Activated CD8-positive, alpha-beta T cell treated with anti-CD3 and anti-CD28 coated beads for 36 hours (primary cell): ENCODE data around the gene SKOR1. TPM values are rescaled to one million over a fixed set of nuclear protein-coding genes. Genes with fewer than 3 reads are reported as not detected.

ENCODE experiments used
- ATAC-seq: fragments of 200-7000 bp; cut with Tn5 transposase; one replicate; pipeline ENCODE4 v1.10.0; 2021; ENCODE audit warnings: mild to moderate bottlenecking, moderate library complexity
- CTCF ChIA-PET: fragments of 350-600 bp; sonication (Branson Sonifier 250); formaldehyde crosslinking; loops from one replicate; lab custom pipeline; 2021; ENCODE audit warnings: antibody characterized with exemption; lab: Charles Lee
- POLR2A ChIA-PET: fragments of 350-600 bp; sonication (Branson Sonifier 250); formaldehyde crosslinking; loops from one replicate; lab custom pipeline; 2021; ENCODE audit warnings: antibody characterized with exemption; lab: Charles Lee
- DNase-seq: peaks from one replicate; pipeline ENCODE4 v3.0.0-alpha.2; 2020
- H3K27ac Mint-ChIP-seq: one replicate; pipeline ENCODE4 v1.8.0; 2021; ENCODE audit warnings: mild to moderate bottlenecking, mixed read lengths
- H3K27me3 Mint-ChIP-seq: one replicate; pipeline ENCODE4 v1.8.0; 2021; ENCODE audit warnings: mixed read lengths
- H3K36me3 Mint-ChIP-seq: one replicate; pipeline ENCODE4 v1.8.0; 2021; ENCODE audit warnings: low read depth, mixed read lengths
- H3K4me1 Mint-ChIP-seq: one replicate; pipeline ENCODE4 v1.8.0; 2021; ENCODE audit warnings: low read depth, mixed read lengths
- H3K4me3 Mint-ChIP-seq: one replicate; pipeline ENCODE4 v1.8.0; 2021; ENCODE audit warnings: mild to moderate bottlenecking, moderate library complexity, mixed read lengths
- H3K9me3 Mint-ChIP-seq: one replicate; pipeline ENCODE4 v1.8.0; 2021; ENCODE audit warnings: mixed read lengths
- CTCF ChIP-seq: fragments of 200-600 bp; IDR thresholded peaks from one replicate; pipeline ENCODE4 v1.8.0; 2022; ENCODE audit warnings: antibody characterized with exemption, mild to moderate bottlenecking
- intact Hi-C: fragments of 100-400 bp; cut with micrococcal nuclease; formaldehyde crosslinking; loops from one replicate; pipeline ENCODE4 v1.10.0; 2022
- total RNA-seq, 2 experiments: library from RNA; stranded (reverse); gene quantifications; one replicate each; pipeline ENCODE4 v1.2.3, GENCODE V29; 2021

The SKOR1 gene
- total RNA-seq, 2 experiments from 2014 or later: 0.09 to 0.25 TPM

GRCh38 chr15:67805666-67806516, 19.4 kb upstream of the SKOR1 start:
- CTCF ChIA-PET: no interaction called here
- DNase-seq: no peak

GRCh38 chr15:67806536-67806935, 18.8 kb upstream of the SKOR1 start:
- no peak overlapping the region for H3K27ac Mint-ChIP-seq
- no peak overlapping the region for H3K4me3 Mint-ChIP-seq
- H3K9me3 Mint-ChIP-seq: no peaks in the 10 kb centered on the region
- no peaks in the 10 kb centered on the region for H3K27me3 Mint-ChIP-seq
- DNase-seq (no peak), ATAC-seq (no peak)
- TF ChIP-seq CTCF: no peak
- no peaks in the 10 kb centered on the region for H3K36me3 Mint-ChIP-seq
- ChIA-PET CTCF (no interaction called here), POLR2A (no interaction called here)
- intact Hi-C loops: no loop called here
- no peaks in the 10 kb centered on the region for H3K4me1 Mint-ChIP-seq

More at GRCh38 chr15:67805666-67806516, 19.4 kb upstream of the SKOR1 start:
- POLR2A ChIA-PET: no interaction called here
- Mint-ChIP-seq H3K4me3 (no peak overlapping the region), H3K4me1 (no peaks in the 10 kb centered on the region), H3K27me3 (no peaks in the 10 kb centered on the region), H3K9me3 (no peaks in the 10 kb centered on the region), H3K27ac (no peak overlapping the region), H3K36me3 (no peaks in the 10 kb centered on the region)
- intact Hi-C loops: no loop called here
- ATAC-seq: no peak
- TF ChIP-seq CTCF: no peak

GRCh38 chr15:67807141-67807540, 18.2 kb upstream of the SKOR1 start:
- no peaks in the 10 kb centered on the region for H3K4me1 Mint-ChIP-seq
- no peak for ATAC-seq
- no peaks in the 10 kb centered on the region for H3K36me3 Mint-ChIP-seq
- H3K9me3 Mint-ChIP-seq: no peaks in the 10 kb centered on the region
- CTCF ChIA-PET: no interaction called here
- H3K4me3 Mint-ChIP-seq: no peak overlapping the region
- intact Hi-C loops: no loop called here
- no peak overlapping the region for H3K27ac Mint-ChIP-seq
- POLR2A ChIA-PET: interaction anchor here (0.6 kb wide), 1 partner anchor 17 kb away, joined by 3 read pairs; no protein-coding TSS in a partner anchor
- H3K27me3 Mint-ChIP-seq: no peaks in the 10 kb centered on the region
- DNase-seq: no peak
- TF ChIP-seq CTCF: no peak

GRCh38 chr15:67807836-67808235, 17.5 kb upstream of the SKOR1 start:
- no peak for ATAC-seq
- no peak for DNase-seq
- Mint-ChIP-seq H3K4me1 (no peaks in the 10 kb centered on the region), H3K4me3 (no peak overlapping the region), H3K27me3 (no peaks in the 10 kb centered on the region), H3K9me3 (no peaks in the 10 kb centered on the region), H3K27ac (no peak overlapping the region), H3K36me3 (no peaks in the 10 kb centered on the region)
- POLR2A ChIA-PET: no interaction called here
- TF ChIP-seq CTCF: no peak
- intact Hi-C loops: no loop called here
- CTCF ChIA-PET: no interaction called here

GRCh38 chr15:67808821-67809220, 16.5 kb upstream of the SKOR1 start:
- Mint-ChIP-seq H3K27me3 (no peaks in the 10 kb centered on the region), H3K9me3 (no peaks in the 10 kb centered on the region), H3K36me3 (no peaks in the 10 kb centered on the region), H3K27ac (no peak overlapping the region), H3K4me3 (no peak overlapping the region), H3K4me1 (no peaks in the 10 kb centered on the region)
- TF ChIP-seq CTCF: no peak
- ATAC-seq (no peak), DNase-seq (no peak)
- intact Hi-C loops: no loop called here
- POLR2A ChIA-PET: no interaction called here
- CTCF ChIA-PET: interaction anchor here (1.0 kb wide), 1 partner anchor 352 kb away, joined by 4 read pairs; no protein-coding TSS in a partner anchor
